HepG2 (cell line): ENCODE results near the gene HAUS5. TPM values are rescaled to one million over a fixed set of nuclear protein-coding genes. Genes with fewer than 3 reads are reported as not detected.

Experiments
- BHLHE40 ChIP-seq: IDR thresholded peaks from 2 replicates; pipeline ENCODE4 v1.6.1; 2011; ENCODE audit warnings: low read length, improper control_type of control experiment
- CBX5 ChIP-seq: sonication (generic); formaldehyde crosslinking; IDR thresholded peaks from 2 replicates; pipeline ENCODE4 v1.4.0; 2020; ENCODE audit warnings: missing genetic modification reagents, borderline replicate concordance
- CCDC6 ChIP-seq: sonication (generic); formaldehyde crosslinking; IDR thresholded peaks from 2 replicates; pipeline ENCODE4 v1.8.1; 2022; ENCODE audit warnings: mild to moderate bottlenecking, missing genetic modification reagents, moderate library complexity
- DPF2 ChIP-seq: sonication (generic); formaldehyde crosslinking; IDR thresholded peaks from 2 replicates; pipeline ENCODE4 v1.4.0; 2020; ENCODE audit warnings: mild to moderate bottlenecking, low read depth, missing genetic modification reagents, borderline replicate concordance
- FOSL2 ChIP-seq: sonication (generic); formaldehyde crosslinking; IDR thresholded peaks from 2 replicates; pipeline ENCODE4 v1.4.0; 2020; ENCODE audit warnings: missing genetic modification reagents
- HMG20B ChIP-seq: conservative IDR thresholded peaks from 2 replicates; pipeline ENCODE4 v1.6.1; 2016; ENCODE audit warnings: missing genetic modification reagents, missing compliant biosample characterization
- PATZ1 ChIP-seq: sonication (generic); formaldehyde crosslinking; IDR thresholded peaks from 2 replicates; pipeline ENCODE4 v1.4.0; 2020; ENCODE audit warnings: missing genetic modification reagents
- PRDM15 ChIP-seq: sonication (generic); formaldehyde crosslinking; IDR thresholded peaks from 2 replicates; pipeline ENCODE4 v1.4.0; 2020; ENCODE audit warnings: missing genetic modification reagents
- SMAD3 ChIP-seq: sonication (generic); formaldehyde crosslinking; IDR thresholded peaks from 2 replicates; pipeline ENCODE4 v1.4.0; 2020; ENCODE audit warnings: missing genetic modification reagents
- SMAD9 ChIP-seq: sonication (generic); formaldehyde crosslinking; IDR thresholded peaks from 2 replicates; pipeline ENCODE4 v1.5.1; 2020; ENCODE audit warnings: mild to moderate bottlenecking, missing genetic modification reagents
- TBL1XR1 ChIP-seq: fragments of 150-350 bp; IDR thresholded peaks from 2 replicates; pipeline ENCODE4 v1.6.1; 2014; ENCODE audit warnings: borderline replicate concordance, low read length; ENCODE audit not compliant: partially characterized antibody
- ZBTB33 ChIP-seq: sonication (generic); formaldehyde crosslinking; IDR thresholded peaks from 2 replicates; pipeline ENCODE4 v1.4.0; 2020; ENCODE audit warnings: missing genetic modification reagents
- ZEB1 ChIP-seq: IDR thresholded peaks from 2 replicates; pipeline ENCODE4 v1.6.1; 2012; ENCODE audit warnings: mild to moderate bottlenecking, low read depth, inconsistent platforms; ENCODE audit not compliant: insufficient replicate concordance
- ZKSCAN8 ChIP-seq: IDR thresholded peaks from 2 replicates; pipeline ENCODE4 v1.6.1; 2016; ENCODE audit warnings: borderline replicate concordance, missing genetic modification reagents, missing compliant biosample characterization
- ZNF136 ChIP-seq: sonication (generic); formaldehyde crosslinking; IDR thresholded peaks from 2 replicates; pipeline ENCODE4 v1.8.1; 2022; ENCODE audit warnings: low read depth, mild to moderate bottlenecking, moderate library complexity, missing genetic modification reagents
- ZNF280B ChIP-seq: sonication (generic); formaldehyde crosslinking; IDR thresholded peaks from 2 replicates; pipeline ENCODE4 v1.5.0; 2020; ENCODE audit warnings: missing genetic modification reagents, mild to moderate bottlenecking, borderline replicate concordance
- ZNF577 ChIP-seq: sonication (generic); formaldehyde crosslinking; IDR thresholded peaks from 2 replicates; pipeline ENCODE4 v1.4.0; 2020; ENCODE audit warnings: mild to moderate bottlenecking, low read depth, missing genetic modification reagents, borderline replicate concordance
- ZNF788 ChIP-seq: sonication (generic); formaldehyde crosslinking; IDR thresholded peaks from 2 replicates; pipeline ENCODE4 v1.5.0; 2020; ENCODE audit warnings: mild to moderate bottlenecking, missing genetic modification reagents, borderline replicate concordance
- ZSCAN9 ChIP-seq: IDR thresholded peaks from 2 replicates; pipeline ENCODE4 v1.6.1; 2016; ENCODE audit warnings: borderline replicate concordance
- polyA plus RNA-seq, 8 experiments: library from polyadenylated mRNA; depleted of rRNA in 3 of 8; stranded (reverse) in 7 of 8; unstranded in 1 of 8; fragments of >200 nt; fragmentation: Illumina TruSeq in 4 of 8; extraction: Trizol in 4 of 8; gene quantifications; 2 replicates each; pipeline versions ENCODE4 v1.2.1 to v1.2.3, GENCODE V29; 2011 to 2016; ENCODE audit warnings: low read depth in 4 of 8, missing spikeins in 1 of 8, mixed read lengths in 1 of 8; ENCODE audit not compliant: insufficient read depth in 1 of 8
- total RNA-seq, 5 experiments: library from RNA; depleted of rRNA; stranded (reverse); fragments of >200 nt; fragmentation: Illumina TruSeq; extraction: Trizol; gene quantifications; 2 replicates each; pipeline ENCODE4 v1.2.3, GENCODE V29; 2016; ENCODE audit warnings: low read depth in 1 of 5

Gene HAUS5
- total and polyA plus RNA-seq, 2 of the 13 experiments (the other 11 are each of a cell fraction or from before 2014, with no cell fraction given) = 10.3 to 17.7 TPM

GRCh38 chr19:35569281-35569781 lies 43.2 kb upstream of the HAUS5 start (continued):
- TF ChIP-seq CBX5 (CRISPR knock-in tag) (no peak; the same call in 1 of the 2 replicates), TBL1XR1 (no peak), ZBTB33 (CRISPR knock-in tag) (peak; percentile 45; the same call in 1 of the 2 replicates), ZNF136 (CRISPR knock-in tag) (no peak), HMG20B (peak; percentile 81), BHLHE40 (no peak), FOSL2 (peak; percentile 82), PRDM15 (0 out of 2 replicates have a peak, but pooled peaks have one; percentile 49), ZNF788 (CRISPR knock-in tag) (peak; percentile 72; the same call in 1 of the 2 replicates), SMAD3 (no peak), ZSCAN9 (CRISPR knock-in tag) (0 out of 2 replicates have a peak, but pooled peaks have one; percentile 31), ZNF280B (CRISPR knock-in tag) (no peak), PATZ1 (CRISPR knock-in tag) (peak; percentile 82), DPF2 (CRISPR knock-in tag) (peak; percentile 56; the same call in 1 of the 2 replicates), ZEB1 (peak; percentile 78), SMAD9 (CRISPR knock-in tag) (no peak), CCDC6 (CRISPR knock-in tag) (0 out of 2 replicates have a peak, but pooled peaks have one; percentile 39), ZKSCAN8 (CRISPR knock-in tag) (0 out of 2 replicates have a peak, but pooled peaks have one; percentile 43), ZNF577 (CRISPR knock-in tag) (no peak)
